Activated naive CD8-positive, alpha-beta T cell treated with anti-CD3 and anti-CD28 coated beads, Interleukin-2, amount 50 U/mL, for 24 hours (primary cell): ENCODE results near the gene TLCD3B.

Experiments
- ATAC-seq: fragments of 150-1000 bp; cut with Tn5 transposase; one replicate; pipeline ENCODE4 v1.10.0; 2021
- DNase-seq: peaks from one replicate; pipeline ENCODE4 v3.0.0; 2021
- H3K27ac Mint-ChIP-seq: one replicate; pipeline ENCODE4 v1.8.0; 2021; ENCODE audit warnings: mild to moderate bottlenecking, mixed read lengths
- H3K27me3 Mint-ChIP-seq: one replicate; pipeline ENCODE4 v1.8.0; 2021; ENCODE audit warnings: mixed read lengths
- H3K36me3 Mint-ChIP-seq: one replicate; pipeline ENCODE4 v1.8.0; 2021; ENCODE audit warnings: low read depth, mixed read lengths
- H3K4me1 Mint-ChIP-seq: one replicate; pipeline ENCODE4 v1.8.0; 2021; ENCODE audit warnings: mixed read lengths
- H3K4me3 Mint-ChIP-seq: one replicate; pipeline ENCODE4 v1.8.0; 2021; ENCODE audit warnings: mild to moderate bottlenecking, moderate library complexity, mixed read lengths
- H3K9me3 Mint-ChIP-seq: one replicate; pipeline ENCODE4 v1.8.0; 2021; ENCODE audit warnings: mixed read lengths

Gene TLCD3B

GRCh38 chr16:30030841-30031413, at the start of gene TLCD3B:
TSS of gene TLCD3B (minus strand) at chr16:30031271. CDS start at chr16:30030527, 744 bp downstream.
- H3K4me3 Mint-ChIP-seq = peak within 1 kb of the TSS; percentile 21
- no peak for ATAC-seq

GRCh38 chr16:30079480-30079879, 48.4 kb upstream of the TLCD3B start:
- Mint-ChIP-seq H3K4me1 (peaks cover 34% of the 10 kb centered on the region), H3K36me3 (peaks cover 53% of the 10 kb centered on the region), H3K9me3 (no peaks in the 10 kb centered on the region), H3K4me3 (no peak overlapping the region), H3K27ac (no peak overlapping the region), H3K27me3 (no peaks in the 10 kb centered on the region)
- ATAC-seq = no peak
- no peak for DNase-seq

More at GRCh38 chr16:30030841-30031413, at the start of gene TLCD3B:
- Mint-ChIP-seq H3K27ac (no peak within 1 kb of the TSS), H3K9me3 (no peaks in the 10 kb centered on the region), H3K27me3 (peaks cover 65% of the 10 kb centered on the region), H3K36me3 (no peaks in the 10 kb centered on the region), H3K4me1 (peaks cover 12% of the 10 kb centered on the region)
- no peak for DNase-seq

- Mint-ChIP-seq H3K27ac (peak overlapping the region; percentile 48), H3K27me3 (no peaks in the 10 kb centered on the region), H3K36me3 (peaks cover 51% of the 10 kb centered on the region), H3K4me3 (no peak overlapping the region), H3K4me1 (peaks cover 32% of the 10 kb centered on the region), H3K9me3 (no peaks in the 10 kb centered on the region)
- no peak for DNase-seq
- no peak for ATAC-seq
Measured at GRCh38 chr16:30078744-30079143, 47.7 kb upstream of the TLCD3B start.

GRCh38 chr16:30077656-30078055, 46.6 kb upstream of the TLCD3B start:
- Mint-ChIP-seq H3K4me3 (peak overlapping the region; percentile 93), H3K27me3 (no peaks in the 10 kb centered on the region)
- ATAC-seq = no peak

GRCh38 chr16:30076276-30076791, 45.3 kb upstream of the TLCD3B start:
- Mint-ChIP-seq H3K27ac (peak overlapping the region; percentile 95), H3K9me3 (no peaks in the 10 kb centered on the region), H3K4me1 (peaks cover 32% of the 10 kb centered on the region), H3K27me3 (no peaks in the 10 kb centered on the region), H3K4me3 (peak overlapping the region; percentile 93), H3K36me3 (peaks cover 52% of the 10 kb centered on the region)
- ATAC-seq (no peak), DNase-seq (no peak)

More at GRCh38 chr16:30077656-30078055, 46.6 kb upstream of the TLCD3B start:
- Mint-ChIP-seq H3K27ac (peak overlapping the region; percentile 69), H3K36me3 (peaks cover 50% of the 10 kb centered on the region), H3K4me1 (peaks cover 32% of the 10 kb centered on the region), H3K9me3 (no peaks in the 10 kb centered on the region)
- no peak for DNase-seq

- DNase-seq (peak; percentile 93), ATAC-seq (peak; percentile 86)
- peak within 1 kb of the TSS; percentile 93 for H3K4me3 Mint-ChIP-seq
- H3K27me3 Mint-ChIP-seq = no peaks in the 10 kb centered on the region
- peak within 1 kb of the TSS; percentile 95 for H3K27ac Mint-ChIP-seq
- no peaks in the 10 kb centered on the region for H3K9me3 Mint-ChIP-seq
- peaks cover 32% of the 10 kb centered on the region for H3K4me1 Mint-ChIP-seq
- peaks cover 55% of the 10 kb centered on the region for H3K36me3 Mint-ChIP-seq
Measured at GRCh38 chr16:30075503-30076275, 44.6 kb upstream of the TLCD3B start, which contains the start of gene PPP4C. TSS of gene PPP4C (plus strand) at chr16:30075994. CDS start at chr16:30076378, 384 bp downstream.

- peak overlapping the region; percentile 58 for H3K27ac Mint-ChIP-seq
- no peaks in the 10 kb centered on the region for H3K9me3 Mint-ChIP-seq
- no peak for ATAC-seq
- no peaks in the 10 kb centered on the region for H3K27me3 Mint-ChIP-seq
- no peak for DNase-seq
- H3K4me1 Mint-ChIP-seq = peaks cover 40% of the 10 kb centered on the region
- peak overlapping the region; percentile 27 for H3K4me3 Mint-ChIP-seq
- peaks cover 72% of the 10 kb centered on the region for H3K36me3 Mint-ChIP-seq
Measured at GRCh38 chr16:30070490-30070889, 39.4 kb upstream of the TLCD3B start.

- H3K4me1 Mint-ChIP-seq = peaks cover 38% of the 10 kb centered on the region
- no peaks in the 10 kb centered on the region for H3K9me3 Mint-ChIP-seq
- DNase-seq (no peak), ATAC-seq (no peak)
- H3K27me3 Mint-ChIP-seq = no peaks in the 10 kb centered on the region
- peaks cover 75% of the 10 kb centered on the region for H3K36me3 Mint-ChIP-seq
- H3K4me3 Mint-ChIP-seq = peak overlapping the region; percentile 28
- peak overlapping the region; percentile 85 for H3K27ac Mint-ChIP-seq
Measured at GRCh38 chr16:30069611-30070462, 38.8 kb upstream of the TLCD3B start.

GRCh38 chr16:30068750-30069610, 37.9 kb upstream of the TLCD3B start:
- H3K27ac Mint-ChIP-seq = peak overlapping the region; percentile 85
- ATAC-seq (no peak), DNase-seq (peak; percentile 60)
- H3K36me3 Mint-ChIP-seq = peaks cover 77% of the 10 kb centered on the region
- no peaks in the 10 kb centered on the region for H3K27me3 Mint-ChIP-seq
- H3K4me3 Mint-ChIP-seq = peak overlapping the region; percentile 64
- peaks cover 35% of the 10 kb centered on the region for H3K4me1 Mint-ChIP-seq
- H3K9me3 Mint-ChIP-seq = no peaks in the 10 kb centered on the region

GRCh38 chr16:30068333-30068732, 37.3 kb upstream of the TLCD3B start:
- Mint-ChIP-seq H3K4me3 (peak overlapping the region; percentile 64), H3K9me3 (no peaks in the 10 kb centered on the region)

GRCh38 chr16:30067584-30067916, 36.5 kb upstream of the TLCD3B start:
- DNase-seq = no peak
- peak overlapping the region; percentile 95 for H3K27ac Mint-ChIP-seq
- H3K4me3 Mint-ChIP-seq = peak overlapping the region; percentile 91
- H3K27me3 Mint-ChIP-seq = no peaks in the 10 kb centered on the region
- ATAC-seq = no peak
- no peaks in the 10 kb centered on the region for H3K9me3 Mint-ChIP-seq
- peaks cover 45% of the 10 kb centered on the region for H3K4me1 Mint-ChIP-seq
- H3K36me3 Mint-ChIP-seq = peaks cover 72% of the 10 kb centered on the region

More at GRCh38 chr16:30068333-30068732, 37.3 kb upstream of the TLCD3B start:
- no peak for DNase-seq
- Mint-ChIP-seq H3K27ac (peak overlapping the region; percentile 85), H3K27me3 (no peaks in the 10 kb centered on the region), H3K4me1 (peaks cover 42% of the 10 kb centered on the region), H3K36me3 (peaks cover 75% of the 10 kb centered on the region)
- no peak for ATAC-seq

- H3K4me3 Mint-ChIP-seq = peak overlapping the region; percentile 91
- DNase-seq = no peak
- no peaks in the 10 kb centered on the region for H3K9me3 Mint-ChIP-seq
- peaks cover 69% of the 10 kb centered on the region for H3K36me3 Mint-ChIP-seq
- peaks cover 45% of the 10 kb centered on the region for H3K4me1 Mint-ChIP-seq
- H3K27me3 Mint-ChIP-seq = no peaks in the 10 kb centered on the region
- H3K27ac Mint-ChIP-seq = peak overlapping the region; percentile 95
- ATAC-seq = no peak
Measured at GRCh38 chr16:30066761-30067583, 35.9 kb upstream of the TLCD3B start.
